A549 (cell line): ENCODE measurements around the gene TRIM2. TPM values are rescaled to one million over a fixed set of nuclear protein-coding genes. Genes with fewer than 3 reads are reported as not detected.

ENCODE experiments used
- ATAC-seq, 2 experiments: fragments of 200-7000 bp in 1 of 2; fragments of >200 bp in 1 of 2; cut with Nextera tagmentation in 1 of 2; cut with Tn5 transposase in 1 of 2; 3 replicates each; pipeline versions ENCODE4 v1.8.0 to v1.9.1; 2018 to 2020; ENCODE audit warnings: mild to moderate bottlenecking in 1 of 2, moderate library complexity in 1 of 2
- CTCF ChIA-PET: fragments of 300-600 bp; sonication (Branson Sonifier 250); formaldehyde crosslinking; extraction: SDS; loops from one replicate; lab custom pipeline; 2021; ENCODE audit warnings: antibody characterized with exemption, inconsistent platforms; lab: Yijun Ruan, JAX
- POLR2A ChIA-PET: fragments of 350-600 bp; formaldehyde crosslinking; extraction: SDS; loops from one replicate; lab custom pipeline; 2021; ENCODE audit warnings: antibody characterized with exemption, inconsistent platforms; lab: Yijun Ruan, JAX
- DNase-seq, 2 experiments: peaks; one replicate each; pipeline versions ENCODE4 v3.0.0 to v3.0.0-alpha.2; 2011 to 2016; ENCODE audit warnings: low read depth in 1 of 2, low spot score in 1 of 2
- FAIRE-seq: peaks from 2 replicates; lab custom pipeline; 2011; peaks lifted over from hg19 to GRCh38; lab: Jason Lieb, UNC
- H3K27ac ChIP-seq, 2 experiments: fragments of >200 bp; sonication (Bioruptor Twin); formaldehyde crosslinking; 3 replicates each; pipeline ENCODE4 v1.5.1; 2016 to 2017
- H3K4me1 ChIP-seq: fragments of >200 bp; sonication (Bioruptor Twin); formaldehyde crosslinking; 3 replicates; pipeline ENCODE4 v1.6.1; 2016
- H3K4me2 ChIP-seq: fragments of >200 bp; sonication (Bioruptor Twin); formaldehyde crosslinking; 3 replicates; pipeline ENCODE4 v1.6.1; 2016
- H3K4me3 ChIP-seq: fragments of >200 bp; sonication (Bioruptor Twin); formaldehyde crosslinking; 3 replicates; pipeline ENCODE4 v1.5.1; 2016
- H3K9me3 ChIP-seq: fragments of >200 bp; sonication (Bioruptor Twin); formaldehyde crosslinking; 3 replicates; pipeline ENCODE4 v1.6.1; 2016
- ATOH8 ChIP-seq: fragments of 250-450 bp; sonication (Bioruptor Pico); IDR thresholded peaks from 2 replicates; pipeline ENCODE4 v1.5.0; 2020; ENCODE audit warnings: low read depth, mild to moderate bottlenecking, moderate library complexity
- BCL3 ChIP-seq: fragments of >200 bp; sonication (Bioruptor Twin); formaldehyde crosslinking; IDR thresholded peaks from 3 replicates; pipeline ENCODE4 v1.6.1; 2016
- CBX8 ChIP-seq: fragments of 200-600 bp; sonication (generic); IDR thresholded peaks from 2 replicates; pipeline ENCODE4 v1.6.1; 2016
- CHD2 ChIP-seq: fragments of 150-350 bp; IDR thresholded peaks from 2 replicates; pipeline ENCODE4 v1.6.1; 2014; ENCODE audit warnings: low read length; ENCODE audit not compliant: partially characterized antibody
- CHD4 ChIP-seq: fragments of 200-600 bp; sonication (generic); IDR thresholded peaks from 2 replicates; pipeline ENCODE4 v1.6.1; 2016; ENCODE audit warnings: antibody characterized with exemption, mild to moderate bottlenecking, borderline replicate concordance
- E2F6 ChIP-seq: IDR thresholded peaks from 2 replicates; pipeline ENCODE4 v1.6.1; 2012; ENCODE audit warnings: low read depth, borderline replicate concordance
- ELK1 ChIP-seq: fragments of 150-350 bp; IDR thresholded peaks from 2 replicates; pipeline ENCODE4 v1.6.1; 2014; ENCODE audit warnings: low read depth, mild to moderate bottlenecking, low read length
- ESRRA ChIP-seq: fragments of 150-350 bp; IDR thresholded peaks from 2 replicates; pipeline ENCODE4 v1.6.1; 2014; ENCODE audit warnings: mild to moderate bottlenecking, low read length, borderline replicate concordance
- HDAC2 ChIP-seq: fragments of 200-600 bp; sonication (generic); IDR thresholded peaks from 2 replicates; pipeline ENCODE4 v1.6.1; 2016
- HEYL ChIP-seq: fragments of 250-450 bp; sonication (Bioruptor Pico); IDR thresholded peaks from 2 replicates; pipeline ENCODE4 v1.8.0; 2021; ENCODE audit warnings: mild to moderate bottlenecking, moderate library complexity
- HOXA7 ChIP-seq: fragments of 250-450 bp; sonication (Bioruptor Pico); IDR thresholded peaks from 2 replicates; pipeline ENCODE4 v1.5.0; 2020; ENCODE audit warnings: mild to moderate bottlenecking, moderate library complexity
- HOXB13 ChIP-seq: fragments of 250-450 bp; sonication (Bioruptor Pico); IDR thresholded peaks from 2 replicates; pipeline ENCODE4 v1.5.0; 2020; ENCODE audit warnings: low read depth, mild to moderate bottlenecking, moderate library complexity
- HOXB5 ChIP-seq: fragments of 250-450 bp; sonication (Bioruptor Pico); IDR thresholded peaks from 2 replicates; pipeline ENCODE4 v1.5.0; 2020; ENCODE audit warnings: mild to moderate bottlenecking, moderate library complexity
- JUN ChIP-seq, 2 experiments: fragments of >200 bp; sonication (Bioruptor Twin); formaldehyde crosslinking; IDR thresholded peaks; 2 replicates in 1 of 2; 3 replicates in 1 of 2; pipeline ENCODE4 v1.6.1; 2016 to 2017
- JUNB ChIP-seq: fragments of >200 bp; sonication (Bioruptor Twin); formaldehyde crosslinking; IDR thresholded peaks from 2 replicates; pipeline ENCODE4 v1.6.1; 2016
- KDM1A ChIP-seq: fragments of 200-600 bp; sonication (generic); IDR thresholded peaks from 2 replicates; pipeline ENCODE4 v1.6.1; 2016; ENCODE audit warnings: low read depth, mild to moderate bottlenecking
- KDM5A ChIP-seq: fragments of 200-600 bp; sonication (generic); IDR thresholded peaks from 2 replicates; pipeline ENCODE4 v1.6.1; 2016; ENCODE audit warnings: antibody characterized with exemption, mild to moderate bottlenecking
- MAZ ChIP-seq: fragments of 150-350 bp; IDR thresholded peaks from 2 replicates; pipeline ENCODE4 v1.6.1; 2014; ENCODE audit warnings: antibody characterized with exemption, low read depth, low read length, borderline replicate concordance
- NFE2L2 ChIP-seq: fragments of 150-350 bp; conservative IDR thresholded peaks from 2 replicates; pipeline ENCODE4 v1.6.1; 2014; ENCODE audit warnings: low read length
- NR3C1 ChIP-seq: fragments of >200 bp; sonication (Bioruptor Twin); formaldehyde crosslinking; IDR thresholded peaks from 3 replicates; pipeline ENCODE4 v1.6.1; 2017
- PHF8 ChIP-seq: fragments of 200-600 bp; sonication (generic); IDR thresholded peaks from 2 replicates; pipeline ENCODE4 v1.6.1; 2016; ENCODE audit warnings: low read depth, mild to moderate bottlenecking, antibody characterized with exemption, moderate library complexity, borderline replicate concordance
- POLR2AphosphoS2 ChIP-seq: conservative IDR thresholded peaks from 2 replicates; pipeline ENCODE4 v1.6.1; 2012; ENCODE audit warnings: low read length, improper control_type of control experiment, inconsistent platforms
- RFX5 ChIP-seq: fragments of 450-650 bp; IDR thresholded peaks from 2 replicates; pipeline ENCODE4 v1.7.1; 2014; ENCODE audit warnings: antibody characterized with exemption, mild to moderate bottlenecking, moderate library complexity
- RNF2 ChIP-seq: fragments of 200-600 bp; sonication (generic); IDR thresholded peaks from 2 replicates; pipeline ENCODE4 v1.6.1; 2016; ENCODE audit warnings: low read depth, mild to moderate bottlenecking, antibody characterized with exemption, moderate library complexity, borderline replicate concordance
- SMC3 ChIP-seq: fragments of >200 bp; sonication (Bioruptor Twin); formaldehyde crosslinking; IDR thresholded peaks from 3 replicates; pipeline ENCODE4 v1.6.1; 2018; ENCODE audit warnings: inconsistent platforms
- USF2 ChIP-seq: fragments of 450-650 bp; IDR thresholded peaks from 2 replicates; pipeline ENCODE4 v1.6.1; 2014; ENCODE audit warnings: antibody characterized with exemption
- ZFP36 ChIP-seq: fragments of 450-650 bp; IDR thresholded peaks from 2 replicates; pipeline ENCODE4 v1.6.1; 2014; ENCODE audit warnings: borderline replicate concordance; ENCODE audit not compliant: partially characterized antibody
- ZNF302 ChIP-seq: fragments of 250-450 bp; sonication (Bioruptor Pico); IDR thresholded peaks from 2 replicates; pipeline ENCODE4 v1.9.0; 2021; ENCODE audit warnings: inconsistent platforms, mild to moderate bottlenecking, moderate library complexity
- ZSCAN20 ChIP-seq: fragments of 250-450 bp; sonication (Bioruptor Pico); IDR thresholded peaks from 2 replicates; pipeline ENCODE4 v1.8.0; 2022; ENCODE audit warnings: mild to moderate bottlenecking, moderate library complexity
- WGBS: methylation state at CpG from one replicate; pipeline ENCODE4 v1.1.6; 2017; ENCODE audit errors: missing lambda C conversion rate; 5-methylcytosine and 5-hydroxymethylcytosine counted together
- polyA plus RNA-seq, 4 experiments: library from polyadenylated mRNA; depleted of rRNA in 3 of 4; stranded (reverse); fragments of >200 nt; fragmentation: RNase III in 1 of 4; extraction: RNeasy Plus Mini Kit Qiagen cat#74134 plus additional on column Dnase treatment in 1 of 4; gene quantifications; 2 replicates in 3 of 4; 3 replicates in 1 of 4; pipeline ENCODE4 v1.2.3, GENCODE V29; 2011 to 2017

TRIM2 gene
- polyA plus RNA-seq, 2 of the 4 experiments (the other 2 are of a cell fraction), result 0.92 to 1.4 TPM

- H3K4me3 ChIP-seq, result no peak overlapping the region
- 86% methylated on average over 7 of the region's 7 CpGs for WGBS
- H3K4me1 ChIP-seq, result no peaks in the 10 kb centered on the region
- H3K9me3 ChIP-seq, result no peaks in the 10 kb centered on the region
- H3K4me2 ChIP-seq, result no peak overlapping the region
- H3K27ac ChIP-seq, result no peak overlapping the region
- CTCF ChIA-PET, result no interaction called here
- ATAC-seq, result no peak
- no peak for TF ChIP-seq HEYL (CRISPR knock-in tag)
- TF ChIP-seq ATOH8 (CRISPR knock-in tag), result no peak
- TF ChIP-seq CHD2, result no peak
- no peak for TF ChIP-seq MAZ
- no peak for TF ChIP-seq JUNB
- no peak for TF ChIP-seq ZFP36
- TF ChIP-seq ESRRA, result no peak
- no peak for TF ChIP-seq ZNF302 (CRISPR knock-in tag)
- TF ChIP-seq NFE2L2, result no peak
- TF ChIP-seq KDM1A, result no peak
- no peak for TF ChIP-seq SMC3
- TF ChIP-seq JUN (IDR thresholded peaks at IDR 0.05), result no peak
- TF ChIP-seq CBX8, result no peak
- TF ChIP-seq HOXB13, result no peak
- TF ChIP-seq ZSCAN20 (CRISPR knock-in tag), result no peak
- no peak for TF ChIP-seq KDM5A
- no peak for TF ChIP-seq HOXB5 (CRISPR knock-in tag)
- no peak for TF ChIP-seq BCL3
- no peak for TF ChIP-seq POLR2AphosphoS2
- FAIRE-seq, result no peak
- DNase-seq, result no peak
- POLR2A ChIA-PET, result no interaction called here
Measured at GRCh38 chr4:153267890-153268289, 63.6 kb downstream of the TRIM2 start.

- CTCF ChIA-PET, result no interaction called here
- H3K9me3 ChIP-seq, result no peaks in the 10 kb centered on the region
- DNase-seq (no peak), ATAC-seq (no peak), FAIRE-seq (no peak)
- 51% methylated on average over 4 of the region's 4 CpGs for WGBS
- TF ChIP-seq NR3C1 (no peak), RFX5 (no peak), HDAC2 (no peak), E2F6 (no peak), CBX8 (no peak), CHD4 (no peak), HOXA7 (CRISPR knock-in tag) (no peak), ELK1 (no peak), KDM1A (no peak), RNF2 (no peak), USF2 (no peak), PHF8 (no peak), ZNF302 (CRISPR knock-in tag) (no peak)
- POLR2A ChIA-PET, result no interaction called here
- H3K4me3 ChIP-seq, result no peak overlapping the region
- no peaks in the 10 kb centered on the region for H3K4me1 ChIP-seq
- H3K4me2 ChIP-seq, result no peak overlapping the region
- no peak overlapping the region for H3K27ac ChIP-seq
Measured at GRCh38 chr4:153268295-153268694, 64.1 kb downstream of the TRIM2 start.
